GM19467 (cell line): ENCODE data around the gene KIAA1755.

Source experiments
- ATAC-seq: cut with Tn5 transposase; IDR thresholded peaks from one replicate; pipeline ENCODE4 v1.9.1; 2021; ENCODE audit warnings: mild to moderate bottlenecking, moderate library complexity; ENCODE audit not compliant: unreplicated experiment

The KIAA1755 gene

GRCh38 chr20:38208088-38208487, 52.4 kb downstream of the KIAA1755 start:
- ATAC-seq: no peak

- no peak for ATAC-seq
Measured at GRCh38 chr20:38207621-38208020, 52.9 kb downstream of the KIAA1755 start.

- ATAC-seq: no peak
Measured at GRCh38 chr20:38205001-38205400, 55.5 kb downstream of the KIAA1755 start.

GRCh38 chr20:38203981-38204357, 56.6 kb downstream of the KIAA1755 start:
- no peak for ATAC-seq

- no peak for ATAC-seq
Measured at GRCh38 chr20:38203337-38203980, 57.1 kb downstream of the KIAA1755 start.

GRCh38 chr20:38202982-38203293, 57.6 kb downstream of the KIAA1755 start:
- no peak for ATAC-seq

- ATAC-seq: no peak
Measured at GRCh38 chr20:38202153-38202981, 58.2 kb downstream of the KIAA1755 start.

GRCh38 chr20:38201356-38201755, 59.2 kb downstream of the KIAA1755 start:
- ATAC-seq: no peak

- no peak for ATAC-seq
Measured at GRCh38 chr20:38200646-38201045, 59.9 kb downstream of the KIAA1755 start.

GRCh38 chr20:38199501-38200390, 60.8 kb downstream of the KIAA1755 start:
- no peak for ATAC-seq

GRCh38 chr20:38198238-38198861, 62.2 kb downstream of the KIAA1755 start:
- ATAC-seq: no peak

- no peak for ATAC-seq
Measured at GRCh38 chr20:38197619-38198018, 62.9 kb downstream of the KIAA1755 start.

- ATAC-seq: no peak
Measured at GRCh38 chr20:38197217-38197616, 63.3 kb downstream of the KIAA1755 start.

GRCh38 chr20:38196592-38196991, 63.9 kb downstream of the KIAA1755 start:
- ATAC-seq: no peak

GRCh38 chr20:38196076-38196475, 64.5 kb downstream of the KIAA1755 start:
- no peak for ATAC-seq

- ATAC-seq: no peak
Measured at GRCh38 chr20:38195521-38195920, 65.0 kb downstream of the KIAA1755 start.

- ATAC-seq: no peak
Measured at GRCh38 chr20:38194971-38195504, 65.5 kb downstream of the KIAA1755 start.

GRCh38 chr20:38193586-38194105, 66.9 kb downstream of the KIAA1755 start:
- ATAC-seq: no peak

- no peak for ATAC-seq
Measured at GRCh38 chr20:38192323-38192885, 68.1 kb downstream of the KIAA1755 start.

- ATAC-seq: no peak
Measured at GRCh38 chr20:38191654-38192053, 68.9 kb downstream of the KIAA1755 start.
